Mucosa of stomach (tissue), 1 donor: ENCODE data around the gene EGLN3.

ENCODE experiments used
- H3K27me3 ChIP-seq: one replicate; pipeline ENCODE4 v1.7.0; 2013; ENCODE audit warnings: mild to moderate bottlenecking, low read length; ENCODE audit not compliant: control insufficient read depth, insufficient read depth
- H3K36me3 ChIP-seq: one replicate; pipeline ENCODE4 v1.7.0; 2013; ENCODE audit warnings: low read length; ENCODE audit not compliant: control insufficient read depth, insufficient read depth
- H3K4me1 ChIP-seq: one replicate; pipeline ENCODE4 v1.7.0; 2013; ENCODE audit warnings: mild to moderate bottlenecking, low read length; ENCODE audit not compliant: control insufficient read depth, insufficient read depth
- H3K4me3 ChIP-seq: one replicate; pipeline ENCODE4 v1.7.0; 2013; ENCODE audit warnings: low read length
- H3K9ac ChIP-seq: one replicate; pipeline ENCODE4 v1.7.0; 2013; ENCODE audit warnings: mild to moderate bottlenecking, low read length, moderate library complexity
- H3K9me3 ChIP-seq: one replicate; pipeline ENCODE4 v1.7.0; 2013; ENCODE audit warnings: mild to moderate bottlenecking, low read length, moderate library complexity; ENCODE audit not compliant: control insufficient read depth
- donor health status: Pancreatic carcinoma.

EGLN3 gene

DNA sequence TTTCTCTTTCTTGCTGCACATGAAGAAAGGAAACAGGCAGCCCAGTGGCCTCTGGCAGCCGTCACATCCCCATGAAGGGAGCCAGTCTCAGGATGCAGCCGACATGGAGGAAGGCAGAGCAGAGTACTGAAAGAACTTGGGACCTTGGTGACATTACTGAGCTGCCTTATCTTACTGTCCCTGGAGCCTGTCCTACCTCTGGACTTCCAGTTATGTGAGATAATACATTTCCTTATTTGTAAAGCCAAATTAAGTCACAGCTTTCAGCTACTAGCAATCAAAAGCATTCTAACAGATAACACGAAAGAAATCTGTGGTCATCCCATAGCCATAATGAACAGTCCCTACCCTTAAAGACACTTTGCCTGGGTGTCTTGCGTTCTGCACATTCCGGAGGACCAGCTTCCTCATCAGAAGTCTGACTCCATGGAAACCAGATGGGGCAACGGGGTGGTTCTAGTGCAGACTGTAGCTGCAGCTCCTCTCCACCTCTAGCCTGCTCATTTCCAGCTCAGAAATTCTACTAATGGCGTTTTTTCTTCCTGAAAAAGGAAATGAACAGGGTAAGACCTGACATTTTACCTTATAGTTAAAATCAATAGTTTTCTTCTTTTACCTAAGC, 7.8 kb upstream of the EGLN3 start:
- H3K9ac ChIP-seq, result no peak overlapping the region
- H3K36me3 ChIP-seq, result no peaks in the 10 kb centered on the region
- no peaks in the 10 kb centered on the region for H3K27me3 ChIP-seq
- no peaks in the 10 kb centered on the region for H3K4me1 ChIP-seq
- H3K4me3 ChIP-seq, result no peak overlapping the region
- no peaks in the 10 kb centered on the region for H3K9me3 ChIP-seq

DNA sequence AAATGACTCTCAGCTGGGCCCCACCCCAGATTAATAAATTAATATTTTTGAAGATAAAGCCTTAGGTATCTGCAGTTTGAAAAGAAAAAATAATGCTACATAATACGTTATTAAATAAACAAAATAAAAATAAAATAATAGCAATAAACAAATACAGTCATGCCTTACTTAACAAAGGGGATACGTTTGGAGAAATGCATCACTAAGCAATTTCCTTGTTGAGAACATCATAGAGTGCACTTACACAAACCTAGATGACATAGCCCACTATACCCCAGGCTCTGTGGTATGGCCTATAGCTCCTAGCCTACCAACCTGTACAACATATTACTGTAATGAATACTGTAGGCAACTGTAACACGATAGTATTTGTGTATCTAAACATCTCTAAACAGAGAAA, 7.1 kb upstream of the EGLN3 start:
- Histone ChIP-seq H3K4me1 (no peaks in the 10 kb centered on the region), H3K4me3 (no peak overlapping the region), H3K9ac (no peak overlapping the region), H3K27me3 (no peaks in the 10 kb centered on the region), H3K36me3 (no peaks in the 10 kb centered on the region), H3K9me3 (no peaks in the 10 kb centered on the region)

DNA sequence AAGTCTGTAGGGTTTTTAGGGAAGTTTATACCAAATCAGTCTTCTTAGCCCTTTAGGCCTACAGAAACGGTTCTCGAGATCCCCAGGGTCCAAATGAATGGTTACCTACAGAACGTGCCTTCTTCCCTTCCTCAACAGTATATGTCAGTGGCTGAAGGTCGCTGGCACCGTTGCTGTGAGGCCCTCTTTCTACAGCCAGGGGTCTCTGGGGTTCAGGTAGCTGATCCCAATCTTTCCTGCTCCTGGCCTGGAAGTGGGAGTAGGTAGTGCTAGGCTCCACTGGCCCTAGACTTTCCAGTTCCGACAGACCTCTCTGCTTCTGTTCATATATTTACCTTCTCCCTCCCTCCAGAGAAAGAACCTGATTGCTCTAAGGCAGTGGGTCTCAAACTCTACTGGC, 6.4 kb upstream of the EGLN3 start:
- Histone ChIP-seq H3K4me3 (no peak overlapping the region), H3K27me3 (no peaks in the 10 kb centered on the region), H3K4me1 (no peaks in the 10 kb centered on the region), H3K9me3 (no peaks in the 10 kb centered on the region), H3K9ac (no peak overlapping the region), H3K36me3 (no peaks in the 10 kb centered on the region)

DNA sequence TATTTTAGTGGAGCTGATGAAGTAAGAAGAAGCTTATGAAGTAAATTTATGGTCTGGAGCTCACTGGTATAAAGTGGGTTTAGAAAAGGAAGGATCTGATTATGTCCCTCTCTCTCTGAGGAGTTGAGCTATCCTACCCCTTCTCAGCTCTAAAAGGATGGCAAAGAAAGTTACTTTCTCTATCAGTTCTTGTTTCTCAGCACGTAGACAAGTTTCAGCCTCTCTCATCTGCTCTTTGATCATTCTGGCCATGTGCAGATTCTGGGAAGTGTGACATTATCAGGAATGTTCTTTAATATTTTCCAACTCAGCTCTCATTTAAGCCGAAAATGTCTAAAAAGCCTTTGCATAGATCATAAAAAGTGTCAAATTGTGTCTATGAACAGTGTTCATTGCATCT, 5.8 kb upstream of the EGLN3 start:
- no peak overlapping the region for H3K9ac ChIP-seq
- H3K36me3 ChIP-seq, result no peaks in the 10 kb centered on the region
- H3K4me3 ChIP-seq, result no peak overlapping the region
- no peaks in the 10 kb centered on the region for H3K27me3 ChIP-seq
- no peaks in the 10 kb centered on the region for H3K4me1 ChIP-seq
- H3K9me3 ChIP-seq, result no peaks in the 10 kb centered on the region

DNA sequence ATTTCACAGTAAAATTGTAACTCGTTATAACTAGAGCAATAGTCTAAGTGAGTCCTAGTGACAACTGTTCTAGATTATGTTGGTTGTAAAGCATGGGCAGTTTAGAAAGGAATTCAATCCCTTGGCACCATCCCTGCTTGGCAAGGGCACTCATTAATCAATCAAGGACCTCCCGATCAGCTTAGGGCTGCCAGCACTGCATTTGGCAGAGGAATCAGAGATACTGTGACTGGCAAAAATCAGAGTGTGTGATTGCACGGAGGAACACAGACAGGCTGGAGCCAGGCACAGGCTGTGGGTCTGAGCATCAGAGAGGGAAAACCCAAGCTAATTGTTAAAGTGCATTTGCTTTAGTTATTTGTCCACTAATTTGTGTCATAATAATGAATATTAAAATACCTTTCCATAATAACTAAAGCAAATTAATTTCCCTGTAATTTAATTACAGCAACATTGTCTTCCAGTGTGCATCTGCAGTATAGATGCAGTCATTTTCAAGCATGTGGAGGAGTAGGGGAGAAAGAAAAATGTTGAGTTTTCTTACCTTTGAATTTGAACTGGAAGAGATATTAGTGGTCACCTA, 3.2 kb upstream of the EGLN3 start:
- H3K9ac ChIP-seq, result no peak overlapping the region
- H3K27me3 ChIP-seq, result peaks cover 4% of the 10 kb centered on the region
- H3K9me3 ChIP-seq, result no peaks in the 10 kb centered on the region
- no peaks in the 10 kb centered on the region for H3K36me3 ChIP-seq
- H3K4me3 ChIP-seq, result no peak overlapping the region
- H3K4me1 ChIP-seq, result peaks cover 6% of the 10 kb centered on the region

DNA sequence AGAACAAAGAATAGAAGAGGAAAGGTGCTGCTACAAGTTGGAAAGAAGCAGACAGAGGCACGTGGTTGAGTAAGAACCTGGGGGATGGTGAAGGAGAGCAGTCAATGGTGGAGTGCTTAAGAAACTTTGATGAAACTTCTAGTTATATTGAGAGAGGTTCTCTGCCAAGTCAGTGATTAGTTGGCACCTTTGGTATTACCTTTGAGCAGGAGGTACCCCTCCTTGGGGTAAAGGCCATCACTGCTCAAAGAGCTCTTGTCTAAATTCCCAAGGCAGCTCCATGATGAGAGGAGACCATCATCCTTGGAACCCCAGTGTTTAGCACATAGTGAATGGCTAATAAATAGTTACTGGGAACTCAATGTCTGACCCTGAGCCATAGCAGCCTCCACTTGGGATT, 1.7 kb upstream of the EGLN3 start:
- Histone ChIP-seq H3K9ac (no peak overlapping the region), H3K36me3 (no peaks in the 10 kb centered on the region), H3K9me3 (no peaks in the 10 kb centered on the region), H3K4me3 (no peak overlapping the region), H3K4me1 (peaks cover 6% of the 10 kb centered on the region), H3K27me3 (peaks cover 4% of the 10 kb centered on the region)

DNA sequence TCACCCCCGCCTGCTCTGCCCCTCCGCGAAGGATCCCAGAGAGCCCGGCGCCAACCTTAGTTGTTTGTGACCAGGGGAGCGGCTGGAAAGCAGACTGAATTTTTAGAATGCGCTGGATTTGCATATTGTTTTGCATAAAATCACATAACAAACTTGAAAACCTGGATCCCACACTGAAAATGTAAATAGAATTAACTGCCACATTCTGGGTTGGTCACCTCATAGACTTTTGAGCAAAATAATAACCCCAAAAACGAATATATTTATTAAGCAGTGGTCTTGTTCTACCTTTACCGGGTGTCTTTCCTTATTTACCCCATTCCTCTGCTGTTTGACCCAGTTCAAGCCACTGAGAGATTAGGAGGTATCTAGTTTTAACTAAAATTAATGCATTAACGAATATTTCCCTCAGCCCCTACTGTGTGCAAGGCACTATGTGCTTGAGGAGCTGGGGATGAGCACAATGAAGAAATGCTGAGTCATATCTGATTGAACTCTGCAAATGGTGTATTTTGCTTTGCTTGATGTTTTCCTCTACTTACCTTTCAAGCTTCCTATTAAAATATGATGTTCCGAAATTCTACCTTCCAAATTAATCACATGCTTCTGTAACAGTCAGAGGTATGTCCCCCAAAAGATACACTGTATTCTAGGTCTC, 438 bp upstream of the EGLN3 start:
- Histone ChIP-seq H3K9ac (peak overlapping the region; percentile 7), H3K4me1 (peaks cover 15% of the 10 kb centered on the region), H3K9me3 (no peaks in the 10 kb centered on the region), H3K4me3 (peak overlapping the region; percentile 37), H3K36me3 (no peaks in the 10 kb centered on the region), H3K27me3 (peaks cover 4% of the 10 kb centered on the region)

DNA sequence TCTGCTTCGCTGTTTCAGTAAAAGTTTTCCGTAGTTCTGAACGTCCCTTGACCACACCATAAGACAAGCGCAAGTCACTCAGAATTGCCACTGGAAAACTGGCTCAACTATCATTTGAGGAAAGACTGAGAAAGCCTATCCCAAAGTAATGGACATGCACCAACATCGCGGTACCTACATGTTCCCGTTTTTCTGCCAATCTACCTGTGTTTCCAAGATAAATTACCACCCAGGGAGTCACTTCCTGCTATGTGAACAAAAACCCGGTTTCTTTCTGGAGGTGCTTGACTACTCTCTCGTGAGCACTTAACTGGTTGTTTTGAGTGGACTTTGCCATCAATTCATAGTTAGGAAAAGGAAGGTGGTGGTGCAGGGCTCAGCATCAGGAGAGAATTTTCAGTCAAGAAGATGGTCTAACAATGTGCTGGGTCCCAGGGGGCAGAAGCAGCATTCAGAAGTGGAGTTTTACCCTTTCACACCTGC, 1.4 kb downstream of the EGLN3 start:
- Histone ChIP-seq H3K9me3 (no peaks in the 10 kb centered on the region), H3K36me3 (no peaks in the 10 kb centered on the region), H3K27me3 (peaks cover 4% of the 10 kb centered on the region), H3K4me1 (peaks cover 29% of the 10 kb centered on the region), H3K9ac (peak overlapping the region; percentile 78), H3K4me3 (peak overlapping the region; percentile 37)

DNA sequence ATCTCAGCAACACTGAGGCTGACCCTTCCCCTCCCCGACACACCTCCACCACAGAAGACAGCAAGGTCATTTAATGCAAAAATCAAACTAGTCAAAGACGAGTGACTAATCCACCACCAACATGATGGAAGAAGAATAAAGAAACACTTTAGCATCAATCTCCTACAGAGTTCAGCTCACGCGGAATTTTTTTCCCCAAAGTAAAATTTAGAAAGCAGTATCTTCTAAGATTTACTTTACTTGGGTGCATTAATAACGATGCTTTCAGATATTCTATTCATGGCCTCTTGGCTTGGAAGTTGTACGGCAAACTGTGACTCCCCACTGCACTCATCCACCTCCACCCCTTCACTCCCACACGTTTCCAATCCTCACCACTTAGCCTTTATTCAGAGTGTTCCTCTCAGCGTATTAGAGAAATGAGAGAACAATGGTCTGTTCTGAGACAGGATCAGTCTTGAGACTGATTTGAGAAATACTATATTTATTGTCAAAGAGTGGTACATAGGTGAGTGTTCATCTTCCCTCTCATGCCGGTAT, 1.9 kb downstream of the EGLN3 start:
- peak overlapping the region; percentile 78 for H3K9ac ChIP-seq
- peak overlapping the region; percentile 37 for H3K4me3 ChIP-seq
- H3K4me1 ChIP-seq, result peaks cover 32% of the 10 kb centered on the region
- H3K27me3 ChIP-seq, result peaks cover 4% of the 10 kb centered on the region
- H3K9me3 ChIP-seq, result no peaks in the 10 kb centered on the region
- H3K36me3 ChIP-seq, result no peaks in the 10 kb centered on the region

DNA sequence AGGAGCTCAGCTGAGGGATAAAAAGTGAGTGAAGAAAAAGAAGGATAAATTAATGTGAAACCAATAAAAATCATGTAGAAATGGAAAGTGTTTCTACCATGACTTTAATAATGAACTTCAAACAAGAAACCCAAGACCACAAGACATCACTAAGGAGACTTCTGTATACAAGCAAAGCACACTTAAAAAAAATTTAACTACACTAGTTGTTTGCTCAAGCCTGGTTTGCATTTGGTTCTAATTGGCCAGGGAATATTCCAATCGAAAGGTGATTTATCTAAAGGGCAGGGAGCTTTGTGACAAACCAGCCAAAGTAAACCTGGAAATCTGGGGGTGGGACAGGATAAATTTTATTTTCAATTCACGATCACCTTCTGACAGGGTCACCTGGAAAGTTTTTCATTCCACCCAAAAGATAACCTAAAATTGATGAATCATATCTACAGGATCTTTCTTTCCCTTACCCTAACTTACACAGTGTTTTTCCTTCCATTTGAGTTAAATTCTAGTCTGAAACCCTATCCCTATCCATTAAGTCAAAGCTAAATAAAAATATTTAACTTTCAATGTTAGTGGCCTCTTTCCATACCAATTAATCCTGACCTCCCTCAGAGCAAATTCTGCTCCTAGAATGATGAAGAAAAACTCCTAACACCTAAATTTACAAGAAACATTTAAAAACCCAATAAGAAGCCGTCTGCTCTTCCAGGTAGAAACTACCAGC, 2.6 kb downstream of the EGLN3 start:
- Histone ChIP-seq H3K27me3 (peaks cover 4% of the 10 kb centered on the region), H3K9ac (peak overlapping the region; percentile 78), H3K9me3 (no peaks in the 10 kb centered on the region), H3K36me3 (no peaks in the 10 kb centered on the region), H3K4me1 (peaks cover 38% of the 10 kb centered on the region), H3K4me3 (peak overlapping the region; percentile 37)

DNA sequence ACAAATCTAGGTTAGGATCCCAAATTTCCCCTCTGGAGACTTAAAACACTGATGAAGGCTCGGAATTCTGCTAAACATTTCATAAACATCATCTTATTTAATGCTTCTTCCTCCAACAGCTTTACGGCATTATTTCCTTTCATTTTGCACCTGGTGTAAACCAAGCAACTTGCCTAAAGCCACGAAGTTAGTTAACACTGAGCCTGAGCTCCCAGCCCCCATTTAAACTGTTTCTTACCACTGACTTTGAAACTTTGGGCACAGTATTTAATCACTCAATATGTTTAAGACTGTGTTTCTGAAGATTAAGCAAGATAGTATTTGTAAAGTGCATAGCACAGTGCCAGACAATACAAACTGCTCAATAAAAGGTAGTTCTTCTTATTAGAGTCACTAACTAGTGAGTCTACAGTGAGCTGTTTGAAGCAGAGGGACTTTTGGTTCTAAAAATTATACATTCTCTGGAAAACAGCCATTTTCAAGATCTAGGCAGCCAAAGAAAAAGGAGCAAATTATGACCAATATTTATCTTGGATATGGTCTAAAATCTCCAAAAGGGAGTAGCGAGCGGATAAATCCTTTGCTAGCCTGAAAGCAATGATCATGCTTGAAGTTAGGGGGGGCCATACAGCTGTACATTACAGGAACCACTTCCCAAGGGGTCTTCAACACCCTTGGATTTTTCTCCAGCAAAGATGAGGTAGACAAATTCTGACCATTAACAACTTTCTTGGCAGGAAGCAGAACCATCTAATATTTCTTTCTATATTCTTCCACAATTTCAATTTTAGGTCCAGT, 4.0 kb downstream of the EGLN3 start:
- peaks cover 4% of the 10 kb centered on the region for H3K27me3 ChIP-seq

More for the DNA sequence above, 4.0 kb downstream of the EGLN3 start:
- no peaks in the 10 kb centered on the region for H3K36me3 ChIP-seq
- H3K4me3 ChIP-seq, result no peak overlapping the region
- no peaks in the 10 kb centered on the region for H3K9me3 ChIP-seq
- peaks cover 48% of the 10 kb centered on the region for H3K4me1 ChIP-seq
- H3K9ac ChIP-seq, result no peak overlapping the region
